ENCODE data around the gene TMC1.

DNA sequence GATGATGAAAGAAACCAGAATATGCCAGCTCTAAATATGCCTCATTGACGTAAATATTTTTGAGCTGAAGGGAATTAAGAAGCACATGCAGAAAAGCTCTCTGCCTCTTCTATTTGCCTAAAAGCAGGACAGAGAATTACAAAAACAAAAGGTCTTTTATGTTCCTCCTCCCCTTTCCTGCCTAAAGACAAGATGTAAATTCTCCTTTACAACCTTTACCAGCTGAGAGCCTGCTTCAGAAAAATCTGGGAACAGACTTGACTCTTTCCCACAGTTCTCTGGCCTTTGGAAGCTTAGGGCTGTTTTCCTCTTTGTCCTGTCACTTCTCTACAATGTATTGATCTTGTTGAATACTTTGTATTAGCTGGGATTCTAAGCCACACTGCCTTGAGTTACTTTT, 199.7 kb downstream of the TMC1 start:
- TF ChIP-seq, protein P1, sequence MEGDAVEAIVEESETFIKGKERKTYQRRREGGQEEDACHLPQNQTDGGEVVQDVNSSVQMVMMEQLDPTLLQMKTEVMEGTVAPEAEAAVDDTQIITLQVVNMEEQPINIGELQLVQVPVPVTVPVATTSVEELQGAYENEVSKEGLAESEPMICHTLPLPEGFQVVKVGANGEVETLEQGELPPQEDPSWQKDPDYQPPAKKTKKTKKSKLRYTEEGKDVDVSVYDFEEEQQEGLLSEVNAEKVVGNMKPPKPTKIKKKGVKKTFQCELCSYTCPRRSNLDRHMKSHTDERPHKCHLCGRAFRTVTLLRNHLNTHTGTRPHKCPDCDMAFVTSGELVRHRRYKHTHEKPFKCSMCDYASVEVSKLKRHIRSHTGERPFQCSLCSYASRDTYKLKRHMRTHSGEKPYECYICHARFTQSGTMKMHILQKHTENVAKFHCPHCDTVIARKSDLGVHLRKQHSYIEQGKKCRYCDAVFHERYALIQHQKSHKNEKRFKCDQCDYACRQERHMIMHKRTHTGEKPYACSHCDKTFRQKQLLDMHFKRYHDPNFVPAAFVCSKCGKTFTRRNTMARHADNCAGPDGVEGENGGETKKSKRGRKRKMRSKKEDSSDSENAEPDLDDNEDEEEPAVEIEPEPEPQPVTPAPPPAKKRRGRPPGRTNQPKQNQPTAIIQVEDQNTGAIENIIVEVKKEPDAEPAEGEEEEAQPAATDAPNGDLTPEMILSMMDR (IDR thresholded peaks at IDR 0.05), result no peak
- TF ChIP-seq POLR2A (IDR thresholded peaks at IDR 0.05), result no peak
